Measurements from ENCODE around the gene RIPK1. TPM values are rescaled to one million over a fixed set of nuclear protein-coding genes. Genes with fewer than 3 reads are reported as not detected.

The RIPK1 gene
- total and polyA plus RNA-seq, 9 of the 15 experiments (the other 6 are each of a cell fraction or from before 2014, with no cell fraction given) = 3.8 to 24.9 (median 17.7) TPM

- intact Hi-C loops (cut with micrococcal nuclease) = no loop called here
- TF ChIP-seq ZNF12 (CRISPR knock-in tag; IDR thresholded peaks at IDR 0.05) (peak; percentile 93), GTF2E2 (tag; IDR thresholded peaks at IDR 0.05) (no peak)
- Histone ChIP-seq H3K27ac (ENCODE audit: extremely low read depth, low read depth, low read length) (no peak overlapping the region), H2AFZ (ENCODE audit: low read depth, low read length) (no peak overlapping the region), H4K20me1 (replicated peaks; ENCODE audit: control insufficient read depth, insufficient read depth, low read length) (no peaks in the 10 kb centered on the region), H3K4me1 (replicated peaks in 1 of 2; ENCODE audit: control insufficient read depth in 2 of 2, insufficient read depth in 2 of 2, low read length in 2 of 2) (peaks cover 0 to 3% of the 10 kb centered on the region in 2 experiments; a peak in 1 of 5 replicates), H3K4me3 (no peak overlapping the region), H3K9ac (ENCODE audit: insufficient read depth in 1 of 2, low read depth in 2 of 2, low read length in 2 of 2) (no peak overlapping the region), H3K36me3 (ENCODE audit: control insufficient read depth, insufficient read depth, low read length) (no peaks in the 10 kb centered on the region), H3K27me3 (ENCODE audit: control insufficient read depth in 2 of 2, insufficient read depth in 2 of 2, low read length in 2 of 2) (no peaks in the 10 kb centered on the region), H3K79me2 (ENCODE audit: control insufficient read depth, insufficient read depth, low read length) (no peaks in the 10 kb centered on the region), H3K4me2 (ENCODE audit: insufficient read depth, low read length) (no peak overlapping the region), H3K9me1 (ENCODE audit: control insufficient read depth, insufficient read depth, low read length) (no peaks in the 10 kb centered on the region), H3K9me3 (replicated peaks; ENCODE audit: control insufficient read depth, insufficient read depth, low read depth, low read length) (peaks cover 21% of the 10 kb centered on the region)
- WGBS (ENCODE audit: insufficient coverage, low coverage, missing lambda C conversion rate) = 68% methylated on average over 5 of the region's 5 CpGs
- in situ Hi-C loops (cut with MboI) = no loop called here
- ATAC-seq (no peak), DNase-seq (ENCODE audit: extremely low read depth in 1 of 4, low spot score in 3 of 4) (no peak), FAIRE-seq (no peak)
- POLR2A ChIA-PET = no interaction called here
- CTCF ChIA-PET (ENCODE audit: low intra/inter-chr PET ratio) = no interaction called here
- no TSS peak for BruUV-seq (replicated peaks)
These were observed 34.6 kb upstream of the RIPK1 start for GRCh38 chr6:3033652-3034051.

GRCh38 chr6:3035397-3035796 is 32.9 kb upstream of the RIPK1 start:
- POLR2A ChIA-PET = interaction anchor here (0.6 to 2.6 kb wide), 4 partner anchors 9 to 44 kb away, joined by 3 to 10 read pairs (median 4); no protein-coding TSS in a partner anchor
- intact Hi-C loops (cut with micrococcal nuclease) = no loop called here
- peaks cover 0 to 3% of the 10 kb centered on the region in 2 experiments; a peak in 1 of 5 replicates for H3K4me1 ChIP-seq (replicated peaks in 1 of 2; ENCODE audit: control insufficient read depth in 2 of 2, insufficient read depth in 2 of 2, low read length in 2 of 2)
- TF ChIP-seq RFX1 (IDR thresholded peaks at IDR 0.05) (peak; percentile 54), SRF (CRISPR knock-in tag; IDR thresholded peaks at IDR 0.05) (no peak), CSDE1 (IDR thresholded peaks at IDR 0.05) (no peak), ZNF699 (CRISPR knock-in tag; IDR thresholded peaks at IDR 0.05; ENCODE audit: insufficient replicate concordance) (no peak), MBD1 (CRISPR knock-in tag; IDR thresholded peaks at IDR 0.05) (no peak), CCAR2 (IDR thresholded peaks at IDR 0.05; ENCODE audit: low read depth, low read length) (no peak), ZNF224 (CRISPR knock-in tag; IDR thresholded peaks at IDR 0.05) (no peak), MITF (IDR thresholded peaks at IDR 0.05) (no peak), DLX4 (CRISPR knock-in tag; IDR thresholded peaks at IDR 0.05) (no peak), COPS2 (conservative IDR thresholded peaks at IDR 0.05) (no peak), MEIS2 (IDR thresholded peaks at IDR 0.05; ENCODE audit: partially characterized antibody) (peak; percentile 63), ZNF232 (CRISPR knock-in tag; IDR thresholded peaks at IDR 0.05) (no peak)

More at GRCh38 chr6:3035397-3035796, 32.9 kb upstream of the RIPK1 start:
- WGBS (ENCODE audit: insufficient coverage, low coverage, missing lambda C conversion rate) = 34% methylated on average over 5 of the region's 5 CpGs
- no peak overlapping the region for H3K27ac ChIP-seq (ENCODE audit: extremely low read depth, low read depth, low read length)
- no peak overlapping the region for H2AFZ ChIP-seq (ENCODE audit: low read depth, low read length)
- no peak overlapping the region for H3K4me3 ChIP-seq
- H3K9ac ChIP-seq (ENCODE audit: insufficient read depth in 1 of 2, low read depth in 2 of 2, low read length in 2 of 2) = no peak overlapping the region
- ATAC-seq (no peak), FAIRE-seq (no peak), DNase-seq (ENCODE audit: extremely low read depth in 1 of 4, low spot score in 3 of 4) (peak in 1 of 4 experiments; percentile 38)
- H3K27me3 ChIP-seq (ENCODE audit: control insufficient read depth in 2 of 2, insufficient read depth in 2 of 2, low read length in 2 of 2) = no peaks in the 10 kb centered on the region
- no peak overlapping the region for H3K4me2 ChIP-seq (ENCODE audit: insufficient read depth, low read length)
- no peaks in the 10 kb centered on the region for H4K20me1 ChIP-seq (replicated peaks; ENCODE audit: control insufficient read depth, insufficient read depth, low read length)
- no peaks in the 10 kb centered on the region for H3K9me1 ChIP-seq (ENCODE audit: control insufficient read depth, insufficient read depth, low read length)
- no peaks in the 10 kb centered on the region for H3K79me2 ChIP-seq (ENCODE audit: control insufficient read depth, insufficient read depth, low read length)
- peaks cover 21% of the 10 kb centered on the region for H3K9me3 ChIP-seq (replicated peaks; ENCODE audit: control insufficient read depth, insufficient read depth, low read depth, low read length)
- in situ Hi-C loops (cut with MboI) = no loop called here
- CTCF ChIA-PET (ENCODE audit: low intra/inter-chr PET ratio) = interaction anchor here (0.6 kb wide), 1 partner anchor 15 kb away, joined by 3 read pairs; no protein-coding TSS in a partner anchor
- H3K36me3 ChIP-seq (ENCODE audit: control insufficient read depth, insufficient read depth, low read length) = no peaks in the 10 kb centered on the region
- BruUV-seq (replicated peaks) = no TSS peak
